HepG2 (cell line): ENCODE results near the gene UNKL. TPM values are rescaled to one million over a fixed set of nuclear protein-coding genes. Genes with fewer than 3 reads are reported as not detected.

Experiments used
- FOXK1 ChIP-seq: sonication (generic); formaldehyde crosslinking; IDR thresholded peaks from 2 replicates; pipeline ENCODE4 v1.4.0; 2020; ENCODE audit warnings: low read depth, missing genetic modification reagents, borderline replicate concordance
- GRHL1 ChIP-seq: sonication (generic); formaldehyde crosslinking; conservative IDR thresholded peaks from 2 replicates; pipeline ENCODE4 v1.8.0; 2022; ENCODE audit warnings: missing genetic modification reagents
- HNRNPLL ChIP-seq: fragments of 200-400 bp; formaldehyde crosslinking; IDR thresholded peaks from 2 replicates; pipeline ENCODE4 v1.6.1; 2017; ENCODE audit warnings: mild to moderate bottlenecking, low read depth, low read length; ENCODE audit not compliant: poor library complexity, severe bottlenecking
- HOXA9 ChIP-seq: sonication (generic); formaldehyde crosslinking; IDR thresholded peaks from 2 replicates; pipeline ENCODE4 v1.8.1; 2022; ENCODE audit warnings: missing genetic modification reagents, mild to moderate bottlenecking, moderate library complexity, borderline replicate concordance
- MBD4 ChIP-seq: IDR thresholded peaks from 2 replicates; pipeline ENCODE4 v1.6.1; 2012; ENCODE audit warnings: low read length, inconsistent platforms, borderline replicate concordance
- MTERF4 ChIP-seq: sonication (generic); formaldehyde crosslinking; IDR thresholded peaks from 2 replicates; pipeline ENCODE4 v1.8.0; 2023; ENCODE audit warnings: mild to moderate bottlenecking, missing genetic modification reagents
- NR2F6 ChIP-seq, 2 experiments: IDR thresholded peaks; 2 replicates each; pipeline ENCODE4 v1.6.1; 2016; ENCODE audit warnings: antibody characterized with exemption in 1 of 2, mild to moderate bottlenecking in 1 of 2
- PHB2 ChIP-seq: fragments of 450-650 bp; IDR thresholded peaks from 2 replicates; pipeline ENCODE4 v1.6.1; 2018; ENCODE audit not compliant: partially characterized antibody
- PHF5A ChIP-seq: IDR thresholded peaks from one replicate; pipeline ENCODE4 v1.6.1; 2018; ENCODE audit warnings: low read depth, missing genetic modification reagents; ENCODE audit not compliant: unreplicated experiment
- ZGPAT ChIP-seq: IDR thresholded peaks from 2 replicates; pipeline ENCODE4 v1.6.1; 2016; ENCODE audit warnings: mild to moderate bottlenecking
- ZNF24 ChIP-seq: fragments of 450-650 bp; IDR thresholded peaks from 2 replicates; pipeline ENCODE4 v1.6.1; 2017; ENCODE audit warnings: antibody characterized with exemption, mild to moderate bottlenecking
- ZNF280D ChIP-seq: sonication (generic); formaldehyde crosslinking; IDR thresholded peaks from 2 replicates; pipeline ENCODE4 v1.5.1; 2020; ENCODE audit warnings: mild to moderate bottlenecking, missing genetic modification reagents
- ZNF589 ChIP-seq: sonication (generic); formaldehyde crosslinking; conservative IDR thresholded peaks from 2 replicates; pipeline ENCODE4 v1.8.0; 2022; ENCODE audit warnings: mild to moderate bottlenecking, moderate library complexity, missing genetic modification reagents
- ZNF678 ChIP-seq: sonication (generic); formaldehyde crosslinking; IDR thresholded peaks from 2 replicates; pipeline ENCODE4 v1.4.0; 2020; ENCODE audit warnings: mild to moderate bottlenecking, missing genetic modification reagents
- polyA plus RNA-seq, 8 experiments: library from polyadenylated mRNA; depleted of rRNA in 3 of 8; stranded (reverse) in 7 of 8; unstranded in 1 of 8; fragments of >200 nt; fragmentation: Illumina TruSeq in 4 of 8; extraction: Trizol in 4 of 8; gene quantifications; 2 replicates each; pipeline versions ENCODE4 v1.2.1 to v1.2.3, GENCODE V29; 2011 to 2016; ENCODE audit warnings: low read depth in 4 of 8, missing spikeins in 1 of 8, mixed read lengths in 1 of 8; ENCODE audit not compliant: insufficient read depth in 1 of 8
- total RNA-seq, 5 experiments: library from RNA; depleted of rRNA; stranded (reverse); fragments of >200 nt; fragmentation: Illumina TruSeq; extraction: Trizol; gene quantifications; 2 replicates each; pipeline ENCODE4 v1.2.3, GENCODE V29; 2016; ENCODE audit warnings: low read depth in 1 of 5
- TF ChIP-seq, protein P1 (sequence below): sonication (generic); formaldehyde crosslinking; IDR thresholded peaks from 2 replicates; pipeline ENCODE4 v1.4.0; 2020; ENCODE audit warnings: missing genetic modification reagents
- TF ChIP-seq, protein P2 (sequence below): sonication (generic); formaldehyde crosslinking; IDR thresholded peaks from 2 replicates; pipeline ENCODE4 v1.9.0; 2022; ENCODE audit warnings: low read depth, missing genetic modification reagents

UNKL gene
- total and polyA plus RNA-seq, 2 of the 13 experiments (the other 11 are each of a cell fraction or from before 2014, with no cell fraction given), result 10.4 to 17.6 TPM

DNA sequence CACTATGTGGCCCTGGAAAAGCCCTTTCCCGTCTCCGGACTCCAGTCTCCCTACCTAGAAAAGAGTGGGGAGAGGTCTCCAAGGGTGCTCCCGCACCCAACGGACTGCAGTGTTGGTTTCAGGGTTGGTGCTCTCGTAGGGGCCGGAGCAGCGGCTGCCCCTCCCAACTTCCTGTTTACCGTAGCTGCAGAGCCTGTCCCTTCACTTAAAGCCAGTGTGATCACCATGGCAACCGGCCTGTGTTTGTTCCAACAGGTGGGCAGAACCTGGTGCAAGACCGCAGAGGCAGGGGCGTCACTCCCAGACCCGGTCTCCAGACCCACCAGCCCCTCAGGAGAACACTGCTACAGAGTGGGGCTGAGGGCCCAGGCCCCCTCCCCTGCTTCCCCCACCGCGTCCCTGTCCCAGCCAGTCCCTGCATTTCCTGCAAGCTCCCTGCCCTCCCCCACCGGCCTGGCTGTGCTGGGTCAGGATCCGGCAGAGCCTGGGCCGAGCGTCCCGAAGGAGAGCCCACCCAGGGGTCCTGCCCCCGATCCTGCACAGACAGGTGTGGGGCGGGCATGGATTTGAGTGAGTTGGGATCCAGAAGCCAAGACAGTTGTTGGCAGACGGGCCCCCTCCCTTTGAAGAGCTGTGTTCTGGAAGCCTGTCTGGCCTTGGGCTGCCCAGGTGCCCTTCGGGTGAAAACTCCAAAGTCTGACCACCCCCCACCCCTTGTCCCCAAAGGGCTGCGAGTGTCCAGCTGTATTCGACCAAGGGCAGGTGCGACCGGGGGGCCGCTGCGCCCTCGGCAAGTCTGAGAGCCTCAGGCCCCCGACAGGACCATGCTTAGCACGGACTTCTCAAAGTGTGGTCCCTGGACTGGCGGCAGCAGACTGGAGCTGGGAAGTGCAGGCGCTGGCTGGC is 82.5 kb downstream of the UNKL start (continued):
- TF ChIP-seq ZNF280D (CRISPR knock-in tag) (no peak), MTERF4 (CRISPR knock-in tag) (peak; percentile 23; the same call in 1 of the 2 replicates), HNRNPLL (no peak), PHF5A (CRISPR knock-in tag) (no peak), FOXK1 (peak; percentile 64; the same call in 1 of the 2 replicates), GRHL1 (no peak), PHB2 (no peak), ZNF678 (CRISPR knock-in tag) (no peak), ZNF589 (CRISPR knock-in tag) (no peak), NR2F6 (IDR thresholded peaks at IDR 0.05) (no peak), NR2F6 (CRISPR knock-in tag; IDR thresholded peaks at IDR 0.05) (no peak), ZGPAT (CRISPR knock-in tag) (no peak), ZNF24 (no peak), MBD4 (no peak), HOXA9 (CRISPR knock-in tag) (no peak)
- TF ChIP-seq, protein P1, sequence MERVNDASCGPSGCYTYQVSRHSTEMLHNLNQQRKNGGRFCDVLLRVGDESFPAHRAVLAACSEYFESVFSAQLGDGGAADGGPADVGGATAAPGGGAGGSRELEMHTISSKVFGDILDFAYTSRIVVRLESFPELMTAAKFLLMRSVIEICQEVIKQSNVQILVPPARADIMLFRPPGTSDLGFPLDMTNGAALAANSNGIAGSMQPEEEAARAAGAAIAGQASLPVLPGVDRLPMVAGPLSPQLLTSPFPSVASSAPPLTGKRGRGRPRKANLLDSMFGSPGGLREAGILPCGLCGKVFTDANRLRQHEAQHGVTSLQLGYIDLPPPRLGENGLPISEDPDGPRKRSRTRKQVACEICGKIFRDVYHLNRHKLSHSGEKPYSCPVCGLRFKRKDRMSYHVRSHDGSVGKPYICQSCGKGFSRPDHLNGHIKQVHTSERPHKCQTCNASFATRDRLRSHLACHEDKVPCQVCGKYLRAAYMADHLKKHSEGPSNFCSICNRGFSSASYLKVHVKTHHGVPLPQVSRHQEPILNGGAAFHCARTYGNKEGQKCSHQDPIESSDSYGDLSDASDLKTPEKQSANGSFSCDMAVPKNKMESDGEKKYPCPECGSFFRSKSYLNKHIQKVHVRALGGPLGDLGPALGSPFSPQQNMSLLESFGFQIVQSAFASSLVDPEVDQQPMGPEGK, result peak; percentile 94
- TF ChIP-seq, protein P2, sequence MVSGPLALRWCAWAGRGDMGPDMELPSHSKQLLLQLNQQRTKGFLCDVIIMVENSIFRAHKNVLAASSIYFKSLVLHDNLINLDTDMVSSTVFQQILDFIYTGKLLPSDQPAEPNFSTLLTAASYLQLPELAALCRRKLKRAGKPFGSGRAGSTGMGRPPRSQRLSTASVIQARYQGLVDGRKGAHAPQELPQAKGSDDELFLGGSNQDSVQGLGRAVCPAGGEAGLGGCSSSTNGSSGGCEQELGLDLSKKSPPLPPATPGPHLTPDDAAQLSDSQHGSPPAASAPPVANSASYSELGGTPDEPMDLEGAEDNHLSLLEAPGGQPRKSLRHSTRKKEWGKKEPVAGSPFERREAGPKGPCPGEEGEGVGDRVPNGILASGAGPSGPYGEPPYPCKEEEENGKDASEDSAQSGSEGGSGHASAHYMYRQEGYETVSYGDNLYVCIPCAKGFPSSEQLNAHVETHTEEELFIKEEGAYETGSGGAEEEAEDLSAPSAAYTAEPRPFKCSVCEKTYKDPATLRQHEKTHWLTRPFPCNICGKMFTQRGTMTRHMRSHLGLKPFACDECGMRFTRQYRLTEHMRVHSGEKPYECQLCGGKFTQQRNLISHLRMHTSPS (CRISPR knock-in tag), result no peak
